HepG2 (cell line): ENCODE data around the gene RHOD. TPM values are rescaled to one million over a fixed set of nuclear protein-coding genes. Genes with fewer than 3 reads are reported as not detected.

ENCODE experiments used
- ATAC-seq: fragments of 200-7000 bp; cut with Tn5 transposase; 3 replicates; pipeline ENCODE4 v1.9.1; 2020; ENCODE audit warnings: mild to moderate bottlenecking, moderate library complexity
- BruUV-seq: library from RNA; stranded (reverse); fragments of 400-500 nt; replicated peaks from 2 replicates; lab custom pipeline; 2021; lab: Mats Ljungman, UMichigan
- CTCF ChIA-PET: fragments of 300-600 bp; formaldehyde crosslinking; extraction: SDS; loops from one replicate; lab custom pipeline; 2021; ENCODE audit warnings: low total read pairs, inconsistent platforms, low intra/inter-chr PET ratio; lab: Yijun Ruan, JAX
- POLR2A ChIA-PET: fragments of 350-600 bp; sonication (Branson Sonifier 250); formaldehyde crosslinking; loops from one replicate; lab custom pipeline; 2020; ENCODE audit warnings: antibody characterized with exemption, inconsistent platforms; lab: Yijun Ruan, JAX
- DNase-seq: peaks from one replicate; pipeline ENCODE4 v3.0.0-alpha.2; 2015; ENCODE audit warnings: low spot score
- FAIRE-seq: peaks from 3 replicates; lab custom pipeline; 2011; peaks lifted over from hg19 to GRCh38; lab: Jason Lieb, UNC
- H2AFZ ChIP-seq: one replicate; pipeline ENCODE4 v1.6.1; 2011; ENCODE audit warnings: low read length, inconsistent platforms
- H3K27ac ChIP-seq: fragments of 300-600 bp; 3 replicates; pipeline ENCODE4 v1.8.0; 2011; ENCODE audit warnings: mixed run types, mild to moderate bottlenecking, mixed read lengths, low read length, inconsistent platforms; ENCODE audit not compliant: insufficient read depth; ENCODE audit errors: extremely low read length
- H3K27me3 ChIP-seq, 2 experiments: fragments of 200-600 bp in 1 of 2; 2 replicates in 1 of 2; 3 replicates in 1 of 2; pipeline versions ENCODE4 v1.6.0 to v1.8.0; 2011; ENCODE audit warnings: low read length in 2 of 2, mild to moderate bottlenecking in 2 of 2, moderate library complexity in 2 of 2, inconsistent platforms in 1 of 2; ENCODE audit not compliant: insufficient read depth in 2 of 2, control insufficient read depth in 1 of 2
- H3K36me3 ChIP-seq, 2 experiments: fragments of 200-600 bp in 1 of 2; replicated peaks in 1 of 2; 2 replicates in 1 of 2; 3 replicates in 1 of 2; pipeline versions ENCODE4 v1.5.1 to v1.8.0; 2011; ENCODE audit warnings: low read length in 2 of 2, inconsistent platforms in 1 of 2; ENCODE audit not compliant: insufficient read depth in 2 of 2, control insufficient read depth in 1 of 2
- H3K4me1 ChIP-seq: 2 replicates; pipeline ENCODE4 v1.5.1; 2012; ENCODE audit warnings: low read length, inconsistent platforms; ENCODE audit not compliant: insufficient read depth
- H3K4me2 ChIP-seq: 2 replicates; pipeline ENCODE4 v1.6.0; 2011; ENCODE audit warnings: low read depth, low read length, inconsistent platforms
- H3K4me3 ChIP-seq, 3 experiments: fragments of 200-600 bp in 1 of 3; sonication (generic), shearing (Covaris generic) in 1 of 3; replicated peaks in 1 of 3; 2 replicates each; pipeline ENCODE4 v1.5.1; 2011 to 2016; ENCODE audit warnings: low read length in 3 of 3, inconsistent platforms in 2 of 3, low read depth in 2 of 3, mild to moderate bottlenecking in 2 of 3, control low read depth in 1 of 3, mixed read lengths in 1 of 3; ENCODE audit not compliant: insufficient read depth in 1 of 3
- H3K79me2 ChIP-seq: one replicate; pipeline ENCODE4 v1.6.1; 2011; ENCODE audit warnings: low read length, inconsistent platforms; ENCODE audit not compliant: insufficient read depth
- H3K9ac ChIP-seq: 2 replicates; pipeline ENCODE4 v1.6.0; 2011; ENCODE audit warnings: mild to moderate bottlenecking, low read depth, low read length, inconsistent platforms; ENCODE audit not compliant: insufficient read depth
- H3K9me3 ChIP-seq: 2 replicates; pipeline ENCODE4 v1.5.1; 2012; ENCODE audit warnings: mild to moderate bottlenecking, low read length
- H4K20me1 ChIP-seq: 2 replicates; pipeline ENCODE4 v1.6.0; 2011; ENCODE audit warnings: inconsistent platforms, mild to moderate bottlenecking, low read length, moderate library complexity; ENCODE audit not compliant: insufficient read depth
- ELF3 ChIP-seq: IDR thresholded peaks from 2 replicates; pipeline ENCODE4 v1.6.1; 2016; ENCODE audit warnings: missing genetic modification reagents, missing compliant biosample characterization
- ISL2 ChIP-seq: sonication (generic); formaldehyde crosslinking; IDR thresholded peaks from 2 replicates; pipeline ENCODE4 v1.5.0; 2020; ENCODE audit warnings: missing genetic modification reagents
- MTF2 ChIP-seq: sonication (generic); formaldehyde crosslinking; IDR thresholded peaks from 2 replicates; pipeline ENCODE4 v1.5.0; 2020; ENCODE audit warnings: missing genetic modification reagents, borderline replicate concordance
- RBFOX2 ChIP-seq: fragments of 200-400 bp; formaldehyde crosslinking; IDR thresholded peaks from 2 replicates; pipeline ENCODE4 v1.6.1; 2017; ENCODE audit warnings: low read depth, mild to moderate bottlenecking, low read length
- THAP11 ChIP-seq: IDR thresholded peaks from 2 replicates; pipeline ENCODE4 v1.6.1; 2016; ENCODE audit warnings: missing biosample characterization, missing genetic modification reagents
- ZC3H13 ChIP-seq: sonication (generic); formaldehyde crosslinking; IDR thresholded peaks from 2 replicates; pipeline ENCODE4 v1.8.1; 2023; ENCODE audit warnings: mild to moderate bottlenecking, missing genetic modification reagents, moderate library complexity
- ZKSCAN5 ChIP-seq: sonication (generic); formaldehyde crosslinking; IDR thresholded peaks from 2 replicates; pipeline ENCODE4 v1.5.1; 2020; ENCODE audit warnings: mild to moderate bottlenecking, missing genetic modification reagents
- ZMYM2 ChIP-seq: sonication (generic); formaldehyde crosslinking; IDR thresholded peaks from 2 replicates; pipeline ENCODE4 v1.8.0; 2022; ENCODE audit warnings: mild to moderate bottlenecking, missing genetic modification reagents
- ZNF557 ChIP-seq: sonication (generic); formaldehyde crosslinking; IDR thresholded peaks from 2 replicates; pipeline ENCODE4 v1.4.0; 2020; ENCODE audit warnings: missing genetic modification reagents
- WGBS: methylation state at CpG from one replicate; pipeline ENCODE4 v1.1.6; 2017; ENCODE audit warnings: low lambda C conversion rate; 5-methylcytosine and 5-hydroxymethylcytosine counted together
- in situ Hi-C: cut with HindIII; loops from 2 replicates; pipeline ENCODE4 v1.10.0; 2017; ENCODE audit warnings: low pct_unique_long_range_greater_than_20kb; ENCODE audit not compliant: extremely low pct_ligation_motif_present
- intact Hi-C: fragments of 100-400 bp; cut with micrococcal nuclease; formaldehyde crosslinking; loops from one replicate; pipeline ENCODE4 v1.10.0; 2022; ENCODE audit not compliant: unreplicated experiment
- polyA plus RNA-seq, 8 experiments: library from polyadenylated mRNA; depleted of rRNA in 3 of 8; stranded (reverse) in 7 of 8; unstranded in 1 of 8; fragments of >200 nt; fragmentation: Illumina TruSeq in 4 of 8; extraction: Trizol in 4 of 8; gene quantifications; 2 replicates each; pipeline versions ENCODE4 v1.2.1 to v1.2.3, GENCODE V29; 2011 to 2016; ENCODE audit warnings: low read depth in 4 of 8, missing spikeins in 1 of 8, mixed read lengths in 1 of 8; ENCODE audit not compliant: insufficient read depth in 1 of 8
- total RNA-seq, 5 experiments: library from RNA; depleted of rRNA; stranded (reverse); fragments of >200 nt; fragmentation: Illumina TruSeq; extraction: Trizol; gene quantifications; 2 replicates each; pipeline ENCODE4 v1.2.3, GENCODE V29; 2016; ENCODE audit warnings: low read depth in 1 of 5
- TF ChIP-seq, protein P1 (sequence below), 2 experiments: IDR thresholded peaks; 2 replicates each; pipeline ENCODE4 v1.6.1; 2011 to 2012; ENCODE audit warnings: low read length in 2 of 2, borderline replicate concordance in 1 of 2, low read depth in 1 of 2, mild to moderate bottlenecking in 1 of 2, moderate library complexity in 1 of 2
- TF ChIP-seq, protein P2 (sequence below): sonication (generic); formaldehyde crosslinking; IDR thresholded peaks from 2 replicates; pipeline ENCODE4 v1.4.0; 2020; ENCODE audit warnings: mild to moderate bottlenecking, missing genetic modification reagents

The RHOD gene
- total and polyA plus RNA-seq, 2 of the 13 experiments (the other 11 are each of a cell fraction or from before 2014, with no cell fraction given) = 0.27 to 0.98 TPM

DNA sequence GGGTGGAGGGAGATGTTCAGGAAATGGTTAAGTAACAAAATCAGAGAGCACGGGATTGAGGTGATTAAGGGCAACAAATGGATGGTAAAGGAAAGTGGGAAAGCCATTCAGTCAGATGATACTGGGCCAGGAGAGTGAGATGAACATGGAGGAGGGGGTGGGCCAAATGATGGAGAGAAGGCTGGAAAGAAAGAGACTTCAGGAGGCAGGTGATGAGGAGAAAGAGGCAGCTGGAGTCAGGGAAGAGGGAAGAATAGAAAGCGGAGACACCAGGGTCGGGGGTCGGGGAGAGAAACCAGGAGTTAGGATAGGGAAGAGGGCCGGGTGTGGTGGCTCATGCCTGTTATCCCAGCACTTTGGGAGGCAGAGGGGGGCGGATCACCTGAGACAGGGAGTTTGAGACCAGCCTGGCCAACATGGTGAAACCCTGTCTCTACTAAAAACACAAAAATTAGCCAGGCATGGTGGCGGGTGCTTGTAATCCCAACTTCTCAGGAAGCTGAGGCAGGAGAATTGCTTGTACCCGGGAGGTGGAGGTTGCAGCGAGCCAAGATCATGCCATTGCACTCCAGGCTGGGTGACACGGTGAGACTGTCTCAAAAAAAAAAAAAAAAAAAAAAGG, 57.7 kb downstream of the RHOD start (continued):
- TF ChIP-seq ZC3H13 (CRISPR knock-in tag) = no peak
- TF ChIP-seq ZNF557 = no peak
- no peak for TF ChIP-seq ZMYM2
- TF ChIP-seq MTF2 (CRISPR knock-in tag) = no peak
- TF ChIP-seq, protein P1, sequence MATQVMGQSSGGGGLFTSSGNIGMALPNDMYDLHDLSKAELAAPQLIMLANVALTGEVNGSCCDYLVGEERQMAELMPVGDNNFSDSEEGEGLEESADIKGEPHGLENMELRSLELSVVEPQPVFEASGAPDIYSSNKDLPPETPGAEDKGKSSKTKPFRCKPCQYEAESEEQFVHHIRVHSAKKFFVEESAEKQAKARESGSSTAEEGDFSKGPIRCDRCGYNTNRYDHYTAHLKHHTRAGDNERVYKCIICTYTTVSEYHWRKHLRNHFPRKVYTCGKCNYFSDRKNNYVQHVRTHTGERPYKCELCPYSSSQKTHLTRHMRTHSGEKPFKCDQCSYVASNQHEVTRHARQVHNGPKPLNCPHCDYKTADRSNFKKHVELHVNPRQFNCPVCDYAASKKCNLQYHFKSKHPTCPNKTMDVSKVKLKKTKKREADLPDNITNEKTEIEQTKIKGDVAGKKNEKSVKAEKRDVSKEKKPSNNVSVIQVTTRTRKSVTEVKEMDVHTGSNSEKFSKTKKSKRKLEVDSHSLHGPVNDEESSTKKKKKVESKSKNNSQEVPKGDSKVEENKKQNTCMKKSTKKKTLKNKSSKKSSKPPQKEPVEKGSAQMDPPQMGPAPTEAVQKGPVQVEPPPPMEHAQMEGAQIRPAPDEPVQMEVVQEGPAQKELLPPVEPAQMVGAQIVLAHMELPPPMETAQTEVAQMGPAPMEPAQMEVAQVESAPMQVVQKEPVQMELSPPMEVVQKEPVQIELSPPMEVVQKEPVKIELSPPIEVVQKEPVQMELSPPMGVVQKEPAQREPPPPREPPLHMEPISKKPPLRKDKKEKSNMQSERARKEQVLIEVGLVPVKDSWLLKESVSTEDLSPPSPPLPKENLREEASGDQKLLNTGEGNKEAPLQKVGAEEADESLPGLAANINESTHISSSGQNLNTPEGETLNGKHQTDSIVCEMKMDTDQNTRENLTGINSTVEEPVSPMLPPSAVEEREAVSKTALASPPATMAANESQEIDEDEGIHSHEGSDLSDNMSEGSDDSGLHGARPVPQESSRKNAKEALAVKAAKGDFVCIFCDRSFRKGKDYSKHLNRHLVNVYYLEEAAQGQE (IDR thresholded peaks at IDR 0.05; ENCODE audit: borderline replicate concordance in 1 of 2, low read depth in 1 of 2, low read length in 2 of 2) = no peak
- TF ChIP-seq THAP11 (CRISPR knock-in tag) = no peak

DNA sequence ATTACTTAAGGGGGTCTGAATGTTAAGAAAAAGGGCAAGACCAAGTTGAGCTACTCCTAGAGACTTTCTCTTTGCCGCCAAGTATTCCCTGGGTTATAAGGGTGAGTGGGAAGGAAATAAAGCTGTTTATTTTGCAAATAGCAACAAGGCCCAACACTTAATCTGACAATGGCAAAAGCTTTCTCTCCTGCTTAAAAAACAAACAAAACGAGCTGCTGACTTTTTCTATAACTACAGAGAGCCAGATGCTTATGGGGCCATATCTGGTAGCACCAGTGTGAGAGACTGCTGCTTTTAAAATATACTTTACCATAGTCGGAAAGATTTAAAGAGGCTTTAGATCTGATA, 60.1 kb downstream of the RHOD start:
- DNase-seq (no peak), ATAC-seq (no peak), FAIRE-seq (no peak)
- H3K9me3 ChIP-seq = no peaks in the 10 kb centered on the region
- H3K4me1 ChIP-seq = peaks cover 50% of the 10 kb centered on the region
- H3K36me3 ChIP-seq = no peaks in the 10 kb centered on the region
- peaks cover 23% of the 10 kb centered on the region for H3K79me2 ChIP-seq
- intact Hi-C loops = loop anchor here (5.0 to 10.0 kb wide), 2 partner anchors 34 to 198 kb away; no protein-coding TSS in a partner anchor
- ChIA-PET CTCF (no interaction called here), POLR2A (interaction anchor here (0.9 kb wide), 1 partner anchor 31 kb away, joined by 4 read pairs; no protein-coding TSS in a partner anchor)
- TF ChIP-seq ISL2 = no peak
- no peak for TF ChIP-seq ELF3 (CRISPR knock-in tag)
- TF ChIP-seq, protein P2, sequence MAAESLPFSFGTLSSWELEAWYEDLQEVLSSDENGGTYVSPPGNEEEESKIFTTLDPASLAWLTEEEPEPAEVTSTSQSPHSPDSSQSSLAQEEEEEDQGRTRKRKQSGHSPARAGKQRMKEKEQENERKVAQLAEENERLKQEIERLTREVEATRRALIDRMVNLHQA (CRISPR knock-in tag) = no peak
- no peak for TF ChIP-seq RBFOX2
- no peak for TF ChIP-seq ZKSCAN5 (CRISPR knock-in tag)
- no TSS peak for BruUV-seq
- no peak overlapping the region for H2AFZ ChIP-seq
- H3K4me2 ChIP-seq = peak overlapping the region; percentile 35; the same call in 1 of the 2 replicates
- H4K20me1 ChIP-seq = peaks cover 13% of the 10 kb centered on the region
- H3K27ac ChIP-seq = no peak overlapping the region
- H3K9ac ChIP-seq = no peak overlapping the region
- 34% methylated on average over 3 of the region's 3 CpGs for WGBS
- no peaks in the 10 kb centered on the region for H3K27me3 ChIP-seq
- in situ Hi-C loops = no loop called here
- H3K4me3 ChIP-seq = no peak overlapping the region; a peak in 1 of 6 replicates
